DMS79 treated with DMSO at 0.1 percent for 48 hours (cell line): ENCODE data around the gene SLC44A2.

ENCODE experiments used
- DNase-seq: peaks from one replicate; lab custom pipeline; 2025; lab: John Stamatoyannopoulos, UW

The SLC44A2 gene

DNA sequence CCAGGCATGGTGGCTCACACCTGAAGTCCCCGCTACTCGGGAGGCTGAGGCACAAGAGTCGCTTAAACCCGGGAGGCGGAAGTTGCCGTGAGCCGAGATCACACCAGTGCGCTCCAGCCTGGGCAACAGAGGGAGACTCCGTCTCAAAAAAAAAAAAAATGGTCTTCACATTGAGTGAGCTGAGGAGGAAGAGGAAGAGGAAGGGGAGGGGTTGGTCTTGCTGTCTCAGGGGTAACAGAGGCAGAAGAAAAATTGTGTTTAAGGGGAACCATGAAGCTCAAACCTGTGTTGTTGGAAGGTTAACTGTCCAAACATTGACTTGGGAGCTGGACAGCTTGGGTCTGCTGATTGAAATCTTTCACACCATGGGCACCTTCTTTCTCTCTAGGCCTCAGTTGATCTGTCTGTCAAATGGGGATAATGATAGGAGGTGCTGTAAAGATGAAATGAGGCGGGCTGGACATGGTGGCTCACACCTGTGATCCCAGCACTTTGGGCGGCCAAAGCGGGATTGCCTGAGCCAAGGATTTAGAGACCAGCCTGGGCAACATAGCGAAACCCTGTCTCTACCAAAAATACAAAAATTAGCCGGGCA is 9.8 kb upstream of the SLC44A2 start:
- DNase-seq: no peak

DNA sequence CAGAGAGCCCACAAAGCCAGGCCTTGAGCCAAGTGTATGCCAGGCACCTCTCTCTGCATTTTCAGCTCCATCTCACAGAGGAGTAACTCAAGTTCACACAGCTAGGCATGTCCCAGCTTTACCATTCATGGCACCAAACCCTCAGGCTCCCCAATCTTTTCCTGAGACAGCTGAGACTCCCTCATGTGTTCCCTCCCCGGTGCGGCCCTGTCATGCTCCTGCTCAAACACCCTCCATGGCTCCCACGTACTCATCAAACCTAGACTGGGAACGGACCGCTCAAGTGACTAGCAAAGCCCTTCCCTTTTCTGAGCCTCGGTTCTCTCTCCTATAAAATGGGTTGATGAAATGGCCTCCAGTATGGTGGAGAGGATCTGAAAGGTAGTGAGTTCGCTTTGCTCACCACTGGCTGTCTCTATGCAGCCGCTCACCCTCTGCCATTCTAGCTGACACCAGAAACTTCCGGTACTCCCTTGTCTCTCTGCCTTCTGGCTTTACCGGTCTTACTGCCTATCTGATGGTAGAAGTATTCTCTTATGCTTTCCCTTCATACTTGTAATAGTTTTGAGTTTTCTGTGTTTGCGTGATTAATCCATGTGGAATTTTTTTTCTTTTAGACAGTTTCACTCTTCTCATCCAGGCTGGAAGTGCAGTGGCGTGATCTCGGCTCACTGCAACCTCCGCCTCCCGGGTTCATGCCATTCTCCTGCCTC is 7.8 kb upstream of the SLC44A2 start:
- no peak for DNase-seq

- no peak for DNase-seq
These were observed 6.5 kb upstream of the SLC44A2 start for GRCh38 chr19:10618846-10619245.

- no peak for DNase-seq
These were observed 4.6 kb upstream of the SLC44A2 start for GRCh38 chr19:10620786-10621185.

DNA sequence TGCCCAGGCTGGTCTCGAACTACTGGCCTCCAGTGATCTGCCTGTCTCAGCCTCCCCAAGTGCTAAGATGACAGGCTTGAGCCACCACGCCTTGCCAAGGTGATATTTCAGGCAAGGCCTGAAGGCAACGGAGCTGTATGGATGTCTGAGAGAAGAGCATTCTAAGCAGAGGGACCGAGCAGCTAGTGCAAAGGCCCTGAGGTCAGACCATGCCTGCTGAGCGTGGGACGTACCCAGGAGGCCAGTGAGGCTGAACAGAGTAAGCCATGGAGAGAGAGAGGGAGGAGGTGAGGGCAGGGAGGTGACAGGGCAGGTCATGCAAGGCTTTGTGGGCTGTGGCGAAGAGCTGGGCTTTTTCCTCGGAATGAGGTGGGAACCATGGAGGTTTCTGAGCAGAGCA is 3.4 kb upstream of the SLC44A2 start:
- DNase-seq: no peak

DNA sequence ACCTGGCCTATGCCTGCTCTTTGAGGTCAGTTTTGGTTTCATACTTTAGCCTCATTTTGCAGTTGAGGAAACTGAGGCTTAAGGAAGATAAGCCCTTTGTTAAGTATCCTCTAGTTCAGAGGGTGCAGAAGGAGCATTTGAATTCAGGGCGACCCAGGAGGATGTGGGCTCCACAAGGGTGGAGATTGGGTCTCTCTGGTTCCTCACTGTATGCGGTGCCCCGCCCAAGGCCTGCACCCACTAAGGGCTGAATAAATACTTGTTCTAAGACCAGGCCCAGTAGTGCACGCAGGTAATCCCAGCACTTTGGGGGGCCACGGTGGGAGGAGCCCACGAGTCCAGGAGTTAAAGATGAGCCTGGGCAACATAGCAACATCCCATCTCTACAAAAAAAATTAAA is 768 bp upstream of the SLC44A2 start:
- no peak for DNase-seq

DNA sequence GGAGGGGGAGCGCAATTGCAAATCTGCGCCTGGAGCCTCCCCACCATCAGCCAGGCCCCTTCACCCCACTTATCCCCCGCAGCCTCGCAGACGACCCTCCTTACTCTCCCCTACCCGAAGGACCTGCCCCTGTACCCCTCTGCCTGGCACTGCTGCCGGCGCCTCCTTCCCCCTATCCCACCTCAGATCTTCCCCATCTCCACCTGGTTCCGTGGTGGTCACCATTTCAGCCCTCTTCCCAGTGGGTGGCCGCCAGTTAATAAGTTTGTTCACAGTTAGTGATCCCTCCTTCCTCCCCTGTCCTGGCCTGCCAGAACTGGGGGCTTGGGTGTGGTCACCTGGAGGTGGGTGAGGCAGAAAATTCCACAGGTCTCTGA is 397 bp downstream of the SLC44A2 start:
- DNase-seq: peak; percentile 55

DNA sequence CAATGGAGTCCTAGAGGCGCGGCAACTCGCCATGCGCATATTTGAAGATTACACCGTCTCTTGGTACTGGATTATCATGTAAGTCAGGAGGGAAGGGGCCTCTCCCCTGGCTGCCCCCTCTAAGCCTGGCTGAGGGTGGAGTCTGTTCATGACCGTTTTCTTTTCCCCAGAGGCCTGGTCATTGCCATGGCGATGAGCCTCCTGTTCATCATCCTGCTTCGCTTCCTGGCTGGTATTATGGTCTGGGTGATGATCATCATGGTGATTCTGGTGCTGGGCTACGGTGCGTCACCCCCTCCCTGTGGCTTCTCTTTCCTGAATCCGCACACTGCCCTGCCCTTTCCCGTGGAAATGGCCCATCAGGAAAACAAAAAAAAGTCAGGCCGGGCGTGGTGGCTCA is 6.5 kb downstream of the SLC44A2 start:
- DNase-seq: no peak

DNA sequence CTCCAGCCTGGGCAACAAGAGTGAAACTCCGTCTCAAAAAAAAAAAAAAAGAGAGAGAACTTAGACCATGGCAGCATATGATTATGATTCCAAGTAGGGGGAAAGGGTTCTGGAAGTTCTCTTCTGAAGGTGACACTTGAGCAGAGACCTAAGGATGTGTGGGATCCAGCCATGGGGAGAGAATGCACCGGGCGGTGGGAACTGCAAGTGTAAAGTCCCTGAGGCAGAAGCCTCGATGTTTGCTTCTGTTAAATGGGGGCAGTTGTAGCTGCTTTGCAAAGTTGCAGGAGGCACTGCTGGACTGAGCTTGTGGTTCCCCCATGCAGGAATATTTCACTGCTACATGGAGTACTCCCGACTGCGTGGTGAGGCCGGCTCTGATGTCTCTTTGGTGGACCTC is 9.1 kb downstream of the SLC44A2 start:
- DNase-seq: no peak

DNA sequence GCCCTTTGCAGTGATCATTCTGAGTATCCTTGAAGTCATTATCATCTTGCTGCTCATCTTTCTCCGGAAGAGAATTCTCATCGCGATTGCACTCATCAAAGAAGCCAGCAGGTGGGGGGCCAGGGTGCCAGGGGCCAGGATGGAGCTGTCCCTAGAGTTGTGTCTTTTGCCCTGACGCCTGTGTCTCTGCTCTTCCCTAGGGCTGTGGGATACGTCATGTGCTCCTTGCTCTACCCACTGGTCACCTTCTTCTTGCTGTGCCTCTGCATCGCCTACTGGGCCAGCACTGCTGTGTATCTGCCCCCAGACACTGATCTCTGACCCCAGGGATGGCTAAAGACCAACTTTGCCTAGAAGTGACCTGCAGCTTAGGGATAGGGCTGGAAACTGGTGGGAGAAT is 9.6 kb downstream of the SLC44A2 start:
- DNase-seq: no peak

DNA sequence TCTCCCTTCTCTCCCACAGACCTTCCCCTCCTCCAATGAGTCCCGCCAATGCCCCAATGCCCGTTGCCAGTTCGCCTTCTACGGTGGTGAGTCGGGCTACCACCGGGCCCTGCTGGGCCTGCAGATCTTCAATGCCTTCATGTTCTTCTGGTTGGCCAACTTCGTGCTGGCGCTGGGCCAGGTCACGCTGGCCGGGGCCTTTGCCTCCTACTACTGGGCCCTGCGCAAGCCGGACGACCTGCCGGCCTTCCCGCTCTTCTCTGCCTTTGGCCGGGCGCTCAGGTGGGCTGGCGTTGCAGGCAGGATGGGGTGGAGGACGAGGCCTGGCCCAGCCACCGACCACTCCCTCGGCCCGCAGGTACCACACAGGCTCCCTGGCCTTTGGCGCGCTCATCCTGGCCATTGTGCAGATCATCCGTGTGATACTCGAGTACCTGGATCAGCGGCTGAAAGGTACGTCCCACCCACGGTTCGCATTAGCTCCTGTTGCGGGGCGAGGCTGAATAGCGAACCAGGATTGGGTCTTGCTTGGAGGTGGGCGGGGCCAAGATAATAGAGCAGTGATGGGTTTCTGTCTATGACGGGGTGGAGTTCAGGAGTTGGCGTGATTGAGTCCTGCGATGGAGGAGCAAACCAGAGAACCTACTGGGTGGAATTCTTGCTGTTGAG is 11.1 kb downstream of the SLC44A2 start:
- DNase-seq: no peak

DNA sequence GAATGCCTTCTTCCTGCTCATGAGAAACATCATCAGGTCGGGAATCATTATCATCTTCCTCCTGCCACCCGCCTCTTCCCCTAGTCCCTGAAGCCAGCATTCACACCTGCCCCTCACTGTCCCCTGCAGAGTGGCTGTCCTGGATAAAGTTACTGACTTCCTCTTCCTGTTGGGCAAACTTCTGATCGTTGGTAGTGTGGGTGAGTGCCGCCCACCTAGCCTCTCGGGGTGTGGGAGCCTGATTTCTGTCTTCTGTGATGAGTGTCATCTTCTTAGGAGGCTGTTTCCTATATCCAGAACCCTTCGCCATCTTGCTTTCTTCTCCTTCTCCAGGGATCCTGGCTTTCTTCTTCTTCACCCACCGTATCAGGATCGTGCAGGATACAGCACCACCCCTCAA is 12.5 kb downstream of the SLC44A2 start:
- no peak for DNase-seq

- DNase-seq: no peak
These were observed 14.5 kb downstream of the SLC44A2 start for GRCh38 chr19:10639836-10640235.

DNA sequence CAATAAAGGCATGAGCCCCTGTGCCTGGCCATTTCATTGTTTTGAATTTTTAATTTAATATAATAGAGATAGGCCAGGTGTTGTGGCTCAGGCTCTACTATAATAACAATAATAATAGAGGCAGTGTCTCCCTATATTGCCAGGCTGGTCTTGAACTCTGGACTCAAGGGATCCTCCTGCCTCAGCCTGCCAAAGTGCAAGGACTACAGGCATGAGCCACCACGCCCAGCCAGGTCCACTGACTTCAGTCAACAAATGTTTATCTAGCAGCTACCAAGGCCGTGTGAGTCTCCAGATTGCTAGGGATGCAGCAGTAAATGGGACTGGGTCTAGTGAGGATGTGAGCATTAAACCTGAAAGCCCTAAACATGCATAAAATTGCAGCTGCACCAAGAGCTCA is 15.0 kb downstream of the SLC44A2 start:
- no peak for DNase-seq

DNA sequence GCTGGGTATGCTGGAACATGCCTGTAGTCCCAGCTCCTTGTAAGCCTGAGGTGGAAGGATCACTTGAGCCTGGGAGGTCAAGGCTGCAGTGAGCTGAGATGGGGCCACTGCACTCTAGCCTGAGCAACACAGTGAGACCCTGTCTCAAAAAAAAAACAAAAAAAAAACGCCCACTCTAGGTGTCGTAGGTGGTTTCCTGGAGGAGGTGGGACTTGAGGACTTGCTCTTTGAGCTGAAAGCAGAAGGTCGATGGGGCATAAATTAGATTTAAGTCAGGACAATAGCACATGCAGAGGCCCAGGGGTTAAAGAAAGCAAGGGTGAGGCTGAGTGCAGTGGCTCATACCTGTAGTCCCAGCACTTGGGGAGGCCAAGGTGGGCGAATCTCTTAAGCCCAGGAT is 15.9 kb downstream of the SLC44A2 start:
- no peak for DNase-seq

- no peak for DNase-seq
These were observed 17.3 kb downstream of the SLC44A2 start for GRCh38 chr19:10642473-10643171.

DNA sequence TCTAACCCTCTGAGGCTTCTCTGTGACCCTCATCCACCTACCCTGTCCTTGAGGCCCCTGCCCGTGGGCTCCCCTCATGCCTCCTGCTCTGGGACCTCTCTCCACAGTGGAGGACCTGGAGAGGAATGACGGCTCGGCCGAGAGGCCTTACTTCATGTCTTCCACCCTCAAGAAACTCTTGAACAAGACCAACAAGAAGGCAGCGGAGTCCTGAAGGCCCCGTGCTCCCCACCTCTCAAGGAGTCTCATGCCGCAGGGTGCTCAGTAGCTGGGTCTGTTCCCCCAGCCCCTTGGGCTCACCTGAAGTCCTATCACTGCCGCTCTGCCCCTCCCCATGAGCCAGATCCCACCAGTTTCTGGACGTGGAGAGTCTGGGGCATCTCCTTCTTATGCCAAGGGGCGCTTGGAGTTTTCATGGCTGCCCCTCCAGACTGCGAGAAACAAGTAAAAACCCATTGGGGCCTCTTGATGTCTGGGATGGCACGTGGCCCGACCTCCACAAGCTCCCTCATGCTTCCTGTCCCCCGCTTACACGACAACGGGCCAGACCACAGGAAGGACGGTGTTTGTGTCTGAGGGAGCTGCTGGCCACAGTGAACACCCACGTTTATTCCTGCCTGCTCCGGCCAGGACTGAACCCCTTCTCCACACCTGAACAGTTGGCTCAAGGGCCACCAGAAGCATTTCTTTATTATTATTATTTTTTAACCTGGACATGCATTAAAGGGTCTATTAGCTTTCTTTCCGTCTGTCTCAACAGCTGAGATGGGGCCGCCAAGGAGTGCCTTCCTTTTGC is 18.0 kb downstream of the SLC44A2 start:
- DNase-seq: no peak

GRCh38 chr19:10643968-10644259 is 18.6 kb downstream of the SLC44A2 start:
- no peak for DNase-seq

DNA sequence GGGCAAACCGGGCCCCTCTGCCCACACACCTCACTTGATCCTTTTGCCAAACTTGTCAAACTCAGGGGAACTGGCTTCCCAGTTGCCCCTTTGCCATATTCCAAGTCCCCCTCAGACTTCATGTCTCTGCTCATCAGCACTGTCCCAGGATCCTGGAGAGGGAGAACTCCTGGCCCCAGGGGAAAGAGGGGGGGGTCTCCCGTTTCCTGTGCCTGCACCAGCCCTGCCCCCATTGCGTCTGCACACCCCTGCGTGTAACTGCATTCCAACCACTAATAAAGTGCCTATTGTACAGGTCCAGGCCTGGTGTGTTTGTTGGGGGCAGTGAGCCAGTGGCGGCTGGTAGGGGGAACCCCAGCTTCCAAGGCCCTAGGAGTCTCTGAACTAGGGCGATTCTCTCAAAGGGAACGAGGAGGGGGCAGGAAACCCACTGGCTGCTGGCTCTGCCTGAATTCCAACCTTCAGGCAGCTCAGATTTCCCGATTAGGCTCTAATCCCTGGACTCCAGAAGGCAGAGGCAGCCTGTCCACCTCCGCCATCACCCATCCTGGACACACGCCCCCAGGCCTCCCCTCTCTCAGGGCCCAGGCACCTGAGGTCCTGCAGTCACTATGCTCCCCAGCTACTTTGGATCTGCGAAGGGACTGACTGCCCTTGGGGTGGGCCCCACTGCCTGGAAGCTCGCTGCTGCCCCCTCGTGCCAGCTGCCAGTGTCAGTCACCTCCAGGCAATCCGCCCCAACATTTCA is 19.1 kb downstream of the SLC44A2 start:
- DNase-seq: peak; percentile 45

- no peak for DNase-seq
These were observed 21.3 kb downstream of the SLC44A2 start for GRCh38 chr19:10646456-10647159.

GRCh38 chr19:10648360-10648759 is 23.0 kb downstream of the SLC44A2 start:
- DNase-seq: no peak
